ENCODE measurements around the gene WDR90. TPM values are rescaled to one million over a fixed set of nuclear protein-coding genes. Genes with fewer than 3 reads are reported as not detected.

WDR90 gene
- polyA plus RNA-seq, 1 donor (not counting 4 experiments of a cell fraction or from before 2014, with no cell fraction given), result 5.9 TPM

GRCh38 chr16:662095-662494 is 12.9 kb downstream of the WDR90 start:
- Histone ChIP-seq H4K20me1 (ENCODE audit: control insufficient read depth, extremely low read depth, insufficient read depth, low read length) (no peaks in the 10 kb centered on the region), H3K9ac (ENCODE audit: control insufficient read depth, extremely low read depth, insufficient read depth, low read length) (no peak overlapping the region), H3K27me3 (ENCODE audit: control insufficient read depth, extremely low read depth, insufficient read depth, low read length) (no peaks in the 10 kb centered on the region), H2AFZ (ENCODE audit: control insufficient read depth, low read length) (no peak overlapping the region), H3K9me1 (ENCODE audit: control insufficient read depth, extremely low read depth, insufficient read depth, low read length) (no peaks in the 10 kb centered on the region), H3K9me3 (ENCODE audit: control insufficient read depth, low read depth, low read length) (no peaks in the 10 kb centered on the region), H3K79me2 (ENCODE audit: control insufficient read depth, insufficient read depth, low read length) (no peaks in the 10 kb centered on the region), H3K27ac (ENCODE audit: control insufficient read depth, insufficient read depth, low read length) (no peak overlapping the region), H3K4me2 (ENCODE audit: control insufficient read depth, extremely low read depth, insufficient read depth, low read depth, low read length) (no peak overlapping the region), H3K4me3 (ENCODE audit: control insufficient read depth in 2 of 3, extremely low read depth in 1 of 3, insufficient read depth in 2 of 3, low read depth in 1 of 3, low read length in 3 of 3) (no peak overlapping the region), H3K4me1 (ENCODE audit: control insufficient read depth, extremely low read depth, insufficient read depth, low read length) (no peaks in the 10 kb centered on the region), H3K36me3 (ENCODE audit: control insufficient read depth in 2 of 2, extremely low read depth in 1 of 2, insufficient read depth in 2 of 2, low read length in 2 of 2) (no peaks in the 10 kb centered on the region)
- no peak for FAIRE-seq
- TF ChIP-seq CTCF (optimal IDR thresholded peaks at IDR 0.05 in 1 of 3, IDR thresholded peaks at IDR 0.05 in 1 of 3, conservative IDR thresholded peaks at IDR 0.05 in 1 of 3; ENCODE audit: extremely low read depth in 1 of 3, insufficient read depth in 2 of 3, low read length in 3 of 3) (no peak), EZH2 (IDR thresholded peaks at IDR 0.05; ENCODE audit: low read length) (no peak)
- dilution Hi-C loops (cut with MboI; ENCODE audit: extremely low pct_ligation_motif_present, low sequenced_read_pairs), result no loop called here
- DNase-seq (ENCODE audit: low read depth, low spot score), result no peak

- Histone ChIP-seq H3K9ac (ENCODE audit: control insufficient read depth, extremely low read depth, insufficient read depth, low read length) (no peak overlapping the region), H3K4me2 (ENCODE audit: control insufficient read depth, extremely low read depth, insufficient read depth, low read depth, low read length) (no peak overlapping the region), H3K79me2 (ENCODE audit: control insufficient read depth, insufficient read depth, low read length) (no peaks in the 10 kb centered on the region), H2AFZ (ENCODE audit: control insufficient read depth, low read length) (no peak overlapping the region), H3K4me3 (ENCODE audit: control insufficient read depth in 2 of 3, extremely low read depth in 1 of 3, insufficient read depth in 2 of 3, low read depth in 1 of 3, low read length in 3 of 3) (no peak overlapping the region), H3K36me3 (ENCODE audit: control insufficient read depth in 2 of 2, extremely low read depth in 1 of 2, insufficient read depth in 2 of 2, low read length in 2 of 2) (no peaks in the 10 kb centered on the region), H3K27ac (ENCODE audit: control insufficient read depth, insufficient read depth, low read length) (no peak overlapping the region), H3K9me1 (ENCODE audit: control insufficient read depth, extremely low read depth, insufficient read depth, low read length) (no peaks in the 10 kb centered on the region), H3K4me1 (ENCODE audit: control insufficient read depth, extremely low read depth, insufficient read depth, low read length) (peaks cover 5% of the 10 kb centered on the region), H3K9me3 (ENCODE audit: control insufficient read depth, low read depth, low read length) (no peaks in the 10 kb centered on the region), H3K27me3 (ENCODE audit: control insufficient read depth, extremely low read depth, insufficient read depth, low read length) (no peaks in the 10 kb centered on the region), H4K20me1 (ENCODE audit: control insufficient read depth, extremely low read depth, insufficient read depth, low read length) (no peaks in the 10 kb centered on the region)
- DNase-seq (ENCODE audit: low read depth, low spot score) (no peak), FAIRE-seq (no peak)
- TF ChIP-seq EZH2 (IDR thresholded peaks at IDR 0.05; ENCODE audit: low read length) (no peak), CTCF (optimal IDR thresholded peaks at IDR 0.05 in 1 of 3, IDR thresholded peaks at IDR 0.05 in 1 of 3, conservative IDR thresholded peaks at IDR 0.05 in 1 of 3; ENCODE audit: extremely low read depth in 1 of 3, insufficient read depth in 2 of 3, low read length in 3 of 3) (no peak)
- dilution Hi-C loops (cut with MboI; ENCODE audit: extremely low pct_ligation_motif_present, low sequenced_read_pairs), result no loop called here
These were observed 13.4 kb downstream of the WDR90 start for GRCh38 chr16:662597-662996.

All from keratinocyte (primary cell).